K562 (cell line): Measurements from ENCODE around the gene HSPB1. TPM values are rescaled to one million over a fixed set of nuclear protein-coding genes. Genes with fewer than 3 reads are reported as not detected.
A peak's percentile ranks its signal among the peaks of the same experiment; 100 is the strongest.

Experiments
- CCNT2 ChIP-seq: IDR thresholded peaks from 2 replicates; pipeline ENCODE4 v1.6.1; 2011; ENCODE audit warnings: borderline replicate concordance, low read depth, mild to moderate bottlenecking, moderate library complexity, mixed read lengths, low read length; ENCODE audit not compliant: insufficient read length; ENCODE audit errors: extremely low read depth
- CTBP1 ChIP-seq: fragments of 450-650 bp; IDR thresholded peaks from 2 replicates; pipeline ENCODE4 v1.6.1; 2016; ENCODE audit warnings: borderline replicate concordance
- FOSL1 ChIP-seq: fragments of 200-800 bp; sonication (Bioruptor generic); conservative IDR thresholded peaks from 2 replicates; pipeline ENCODE4 v1.6.1; 2016; ENCODE audit warnings: missing genetic modification characterization, missing compliant biosample characterization
- GATA2 ChIP-seq: sonication (generic); formaldehyde crosslinking; IDR thresholded peaks from 2 replicates; pipeline ENCODE4 v1.4.0; 2020; ENCODE audit warnings: mild to moderate bottlenecking, missing genetic modification reagents
- JUND ChIP-seq, 2 experiments: IDR thresholded peaks; 2 replicates in 1 of 2; 3 replicates in 1 of 2; pipeline ENCODE4 v1.6.1; 2011; ENCODE audit warnings: borderline replicate concordance in 2 of 2, low read depth in 2 of 2, low read length in 2 of 2, improper control_type of control experiment in 1 of 2, missing biosample characterization in 1 of 2, missing genetic modification characterization in 1 of 2, missing genetic modification reagents in 1 of 2
- SRSF9 ChIP-seq: fragments of 200-400 bp; formaldehyde crosslinking; IDR thresholded peaks from 2 replicates; pipeline ENCODE4 v1.6.1; 2017; ENCODE audit warnings: low read depth, low read length, borderline replicate concordance
- TEAD1 ChIP-seq, 2 experiments: fragments of 450-650 bp in 1 of 2; sonication (generic) in 1 of 2; formaldehyde crosslinking; IDR thresholded peaks; 2 replicates each; pipeline versions ENCODE4 v1.4.0 to v1.8.0; 2020 to 2022; ENCODE audit warnings: mild to moderate bottlenecking in 2 of 2, missing genetic modification reagents in 1 of 2
- ZFP91 ChIP-seq: sonication (generic); formaldehyde crosslinking; IDR thresholded peaks from 2 replicates; pipeline ENCODE4 v1.8.0; 2022; ENCODE audit warnings: mild to moderate bottlenecking, missing genetic modification reagents
- ZNF407 ChIP-seq: fragments of 450-650 bp; IDR thresholded peaks from 2 replicates; pipeline ENCODE4 v1.6.1; 2016; ENCODE audit warnings: low read depth
- polyA plus RNA-seq, 8 experiments: library from polyadenylated mRNA; depleted of rRNA in 4 of 8; stranded (reverse) in 5 of 8; unstranded in 3 of 8; fragments of >200 nt; fragmentation: Nextera tagmentation in 2 of 8; fragmentation: Illumina TruSeq in 1 of 8; extraction: Ambion mirVana in 2 of 8; extraction: Trizol in 1 of 8; gene quantifications; 2 replicates each; pipeline versions ENCODE4 v1.2.1 to v1.2.3, GENCODE V29; 2011 to 2014; ENCODE audit warnings: inconsistent platforms in 1 of 8, missing spikeins in 1 of 8
- total RNA-seq, 7 experiments: library from RNA; depleted of rRNA in 6 of 7; stranded (reverse); fragments of >200 nt in 6 of 7; fragmentation: Illumina TruSeq in 2 of 7; extraction: Trizol in 2 of 7; gene quantifications; 2 replicates each; pipeline versions ENCODE4 v1.2.1 to v1.2.3, GENCODE V29; 2011 to 2021; ENCODE audit warnings: low replicate concordance in 1 of 7
- TF ChIP-seq, protein P1 (sequence below): fragments of 200-800 bp; sonication (Bioruptor generic); IDR thresholded peaks from 2 replicates; pipeline ENCODE4 v1.6.1; 2016; ENCODE audit warnings: missing genetic modification characterization, missing compliant biosample characterization

The HSPB1 gene
- total and polyA plus RNA-seq, 9 of the 15 experiments (the other 6 are each of a cell fraction or from before 2014, with no cell fraction given): 27.1 to 522 (median 138) TPM

- TF ChIP-seq, protein P1, sequence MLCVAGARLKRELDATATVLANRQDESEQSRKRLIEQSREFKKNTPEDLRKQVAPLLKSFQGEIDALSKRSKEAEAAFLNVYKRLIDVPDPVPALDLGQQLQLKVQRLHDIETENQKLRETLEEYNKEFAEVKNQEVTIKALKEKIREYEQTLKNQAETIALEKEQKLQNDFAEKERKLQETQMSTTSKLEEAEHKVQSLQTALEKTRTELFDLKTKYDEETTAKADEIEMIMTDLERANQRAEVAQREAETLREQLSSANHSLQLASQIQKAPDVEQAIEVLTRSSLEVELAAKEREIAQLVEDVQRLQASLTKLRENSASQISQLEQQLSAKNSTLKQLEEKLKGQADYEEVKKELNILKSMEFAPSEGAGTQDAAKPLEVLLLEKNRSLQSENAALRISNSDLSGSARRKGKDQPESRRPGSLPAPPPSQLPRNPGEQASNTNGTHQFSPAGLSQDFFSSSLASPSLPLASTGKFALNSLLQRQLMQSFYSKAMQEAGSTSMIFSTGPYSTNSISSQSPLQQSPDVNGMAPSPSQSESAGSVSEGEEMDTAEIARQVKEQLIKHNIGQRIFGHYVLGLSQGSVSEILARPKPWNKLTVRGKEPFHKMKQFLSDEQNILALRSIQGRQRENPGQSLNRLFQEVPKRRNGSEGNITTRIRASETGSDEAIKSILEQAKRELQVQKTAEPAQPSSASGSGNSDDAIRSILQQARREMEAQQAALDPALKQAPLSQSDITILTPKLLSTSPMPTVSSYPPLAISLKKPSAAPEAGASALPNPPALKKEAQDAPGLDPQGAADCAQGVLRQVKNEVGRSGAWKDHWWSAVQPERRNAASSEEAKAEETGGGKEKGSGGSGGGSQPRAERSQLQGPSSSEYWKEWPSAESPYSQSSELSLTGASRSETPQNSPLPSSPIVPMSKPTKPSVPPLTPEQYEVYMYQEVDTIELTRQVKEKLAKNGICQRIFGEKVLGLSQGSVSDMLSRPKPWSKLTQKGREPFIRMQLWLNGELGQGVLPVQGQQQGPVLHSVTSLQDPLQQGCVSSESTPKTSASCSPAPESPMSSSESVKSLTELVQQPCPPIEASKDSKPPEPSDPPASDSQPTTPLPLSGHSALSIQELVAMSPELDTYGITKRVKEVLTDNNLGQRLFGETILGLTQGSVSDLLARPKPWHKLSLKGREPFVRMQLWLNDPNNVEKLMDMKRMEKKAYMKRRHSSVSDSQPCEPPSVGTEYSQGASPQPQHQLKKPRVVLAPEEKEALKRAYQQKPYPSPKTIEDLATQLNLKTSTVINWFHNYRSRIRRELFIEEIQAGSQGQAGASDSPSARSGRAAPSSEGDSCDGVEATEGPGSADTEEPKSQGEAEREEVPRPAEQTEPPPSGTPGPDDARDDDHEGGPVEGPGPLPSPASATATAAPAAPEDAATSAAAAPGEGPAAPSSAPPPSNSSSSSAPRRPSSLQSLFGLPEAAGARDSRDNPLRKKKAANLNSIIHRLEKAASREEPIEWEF (CRISPR knock-in tag): no peak
- TF ChIP-seq CCNT2 (no peak), ZFP91 (CRISPR knock-in tag) (no peak), JUND (IDR thresholded peaks at IDR 0.05; ENCODE audit: borderline replicate concordance, low read depth, low read length) (peak; percentile 81), JUND (tag; IDR thresholded peaks at IDR 0.05; ENCODE audit: borderline replicate concordance, low read depth, low read length) (peak; percentile 59; the same call in 1 of the 3 replicates), CTBP1 (peak; percentile 47; the same call in 1 of the 2 replicates), ZNF407 (no peak), TEAD1 (CRISPR knock-in tag; IDR thresholded peaks at IDR 0.05) (no peak), FOSL1 (tag) (peak; percentile 15), GATA2 (no peak), SRSF9 (no peak)
Observed at GRCh38 chr7:76294344-76295024, 8.0 kb upstream of the HSPB1 start (continued).
